Retinal pigment epithelial cell (primary cell): ENCODE results near the gene MYOCD.

ENCODE experiments used
- DNase-seq: peaks from one replicate; pipeline ENCODE4 v3.0.0-alpha.2; 2010; ENCODE audit warnings: low read depth
- H3K4me3 ChIP-seq: 2 replicates; pipeline ENCODE4 v1.5.1; 2011; ENCODE audit warnings: mild to moderate bottlenecking, low read length, control low read depth, moderate library complexity
- CTCF ChIP-seq: conservative IDR thresholded peaks from 2 replicates; pipeline ENCODE4 v1.5.1; 2011; ENCODE audit warnings: low read depth, low read length, control low read depth, inconsistent platforms

Gene MYOCD

GRCh38 chr17:12664252-12664651, 1.4 kb upstream of the MYOCD start:
- no peak for DNase-seq
- H3K4me3 ChIP-seq, result no peak overlapping the region
- no peak for TF ChIP-seq CTCF

GRCh38 chr17:12664894-12665262, 812 bp upstream of the MYOCD start:
- no peak for DNase-seq
- peak overlapping the region; percentile 46 for H3K4me3 ChIP-seq
- no peak for TF ChIP-seq CTCF

GRCh38 chr17:12666718-12667117, 1.0 kb downstream of the MYOCD start:
- no peak for DNase-seq
- TF ChIP-seq CTCF, result no peak
- H3K4me3 ChIP-seq, result no peak overlapping the region

GRCh38 chr17:12667299-12667958, 1.7 kb downstream of the MYOCD start:
- H3K4me3 ChIP-seq, result no peak overlapping the region
- TF ChIP-seq CTCF, result peak; percentile 53
- peak; percentile 13 for DNase-seq

GRCh38 chr17:12671906-12672305, 6.2 kb downstream of the MYOCD start:
- no peak for TF ChIP-seq CTCF
- H3K4me3 ChIP-seq, result no peak overlapping the region
- DNase-seq, result no peak

GRCh38 chr17:12672947-12673346, 7.3 kb downstream of the MYOCD start:
- no peak for TF ChIP-seq CTCF
- DNase-seq, result no peak
- no peak overlapping the region for H3K4me3 ChIP-seq

- no peak for TF ChIP-seq CTCF
- no peak for DNase-seq
- no peak overlapping the region for H3K4me3 ChIP-seq
Measured at GRCh38 chr17:12673788-12674187, 8.1 kb downstream of the MYOCD start.
